HG03521 (cell line): ENCODE data around the gene TMEM198.

Experiments used
- ATAC-seq: cut with Tn5 transposase; IDR thresholded peaks from one replicate; pipeline ENCODE4 v1.9.1; 2021; ENCODE audit warnings: mild to moderate bottlenecking, moderate library complexity; ENCODE audit not compliant: unreplicated experiment

TMEM198 gene

DNA sequence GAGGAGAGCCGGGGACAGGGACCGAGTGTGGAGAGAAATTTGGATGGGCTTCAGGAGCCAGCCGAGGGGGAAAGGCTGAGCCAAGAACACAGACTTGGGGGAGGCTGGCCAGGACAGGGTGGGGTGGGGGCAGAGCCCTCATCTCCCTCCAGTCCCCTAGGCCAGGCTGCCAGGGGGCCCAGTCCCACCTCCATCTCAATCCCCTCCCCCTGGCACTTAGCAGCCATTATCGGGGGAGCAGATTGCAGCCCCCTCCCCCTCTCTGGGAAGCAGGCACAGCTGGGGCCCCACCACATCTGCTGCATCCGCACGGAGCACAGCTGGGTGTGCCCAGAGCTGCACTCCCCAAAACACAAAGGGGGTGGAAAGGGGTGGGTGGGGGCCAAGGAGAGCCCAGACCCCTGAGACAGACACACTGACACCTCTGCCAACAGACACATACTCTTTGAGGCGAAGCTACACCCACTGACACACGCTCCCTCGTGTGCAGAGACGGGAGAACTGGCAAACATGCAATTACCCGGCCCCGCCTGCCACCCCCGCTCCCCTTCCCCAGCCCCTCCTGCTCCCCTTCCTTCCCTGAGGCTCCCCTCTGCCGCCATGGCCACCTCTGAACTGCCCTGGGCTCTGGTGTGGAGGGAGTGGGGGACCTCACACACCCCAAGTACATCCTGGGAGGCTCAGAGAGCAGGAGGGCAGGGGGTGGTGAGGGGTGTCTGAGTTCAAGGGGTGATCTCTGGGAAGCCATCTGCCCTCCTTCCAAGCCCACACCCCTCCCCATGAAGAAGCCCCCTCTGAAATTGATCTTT lies 34.7 kb upstream of the TMEM198 start:
- no peak for ATAC-seq

DNA sequence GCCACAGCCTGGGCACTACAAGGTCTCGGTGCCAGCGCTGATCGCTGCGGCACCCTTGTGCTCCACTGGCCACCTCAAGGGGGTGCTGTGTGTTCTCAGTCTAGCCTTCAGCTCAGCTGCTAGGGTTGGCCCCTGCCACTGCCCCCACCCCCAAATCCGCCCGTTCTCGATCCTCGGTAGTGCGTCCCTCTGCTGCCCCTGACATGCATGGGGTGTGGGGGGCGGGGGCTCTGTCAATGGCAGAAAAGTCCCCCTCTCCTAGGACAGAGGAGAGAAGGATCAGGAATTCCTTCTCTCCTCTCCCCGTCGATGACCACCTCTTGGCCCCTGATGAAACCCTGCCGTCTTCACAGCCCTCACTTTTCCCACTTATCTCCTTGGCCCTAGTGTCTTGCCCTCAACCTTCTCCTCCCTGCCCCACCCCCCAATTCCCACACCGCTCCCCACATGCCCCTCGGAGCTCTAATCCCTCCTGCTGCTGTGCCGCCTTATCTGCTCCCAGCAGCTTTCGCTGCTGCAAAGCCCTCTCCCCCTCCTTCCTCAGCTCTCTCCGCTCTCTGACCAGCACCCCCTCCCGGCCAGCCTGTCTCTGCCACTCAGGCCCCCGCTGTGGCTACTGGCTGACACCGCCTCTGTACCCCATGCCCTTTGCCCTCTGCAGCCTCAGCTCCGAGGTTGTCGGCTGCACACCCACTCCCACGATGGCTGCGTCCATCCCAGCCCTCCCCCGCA lies 33.9 kb upstream of the TMEM198 start:
- ATAC-seq = no peak

DNA sequence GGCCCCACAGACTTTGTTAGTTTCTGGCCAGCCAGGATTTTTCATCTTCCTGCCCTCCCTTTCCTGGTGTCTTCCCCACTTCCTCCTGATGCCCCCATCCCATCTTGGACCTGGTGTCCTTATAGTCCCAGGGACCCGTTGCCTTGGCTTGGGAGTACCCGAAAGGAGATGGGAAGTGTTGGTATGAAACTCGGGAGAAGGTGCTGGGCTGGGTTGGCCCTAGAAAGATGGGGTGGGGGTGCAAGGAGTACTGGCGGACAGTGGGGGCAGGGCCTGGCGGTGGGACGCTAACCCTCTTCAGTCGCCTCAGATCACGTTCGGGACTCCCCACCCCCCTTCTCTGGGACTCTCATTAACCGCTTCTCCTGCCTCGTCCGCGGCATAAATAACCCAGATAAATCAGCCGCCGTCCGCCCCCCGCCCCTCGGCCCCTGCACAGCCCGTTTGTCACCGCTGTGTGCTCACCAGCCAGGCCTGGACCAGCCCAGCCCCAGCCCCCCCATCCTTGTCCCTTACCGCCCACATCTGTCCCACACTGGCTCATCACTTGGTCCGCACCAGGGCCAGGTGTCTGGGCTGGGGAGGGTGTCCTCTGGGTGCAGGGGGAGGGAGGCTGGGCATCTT lies 33.2 kb upstream of the TMEM198 start:
- ATAC-seq = no peak

DNA sequence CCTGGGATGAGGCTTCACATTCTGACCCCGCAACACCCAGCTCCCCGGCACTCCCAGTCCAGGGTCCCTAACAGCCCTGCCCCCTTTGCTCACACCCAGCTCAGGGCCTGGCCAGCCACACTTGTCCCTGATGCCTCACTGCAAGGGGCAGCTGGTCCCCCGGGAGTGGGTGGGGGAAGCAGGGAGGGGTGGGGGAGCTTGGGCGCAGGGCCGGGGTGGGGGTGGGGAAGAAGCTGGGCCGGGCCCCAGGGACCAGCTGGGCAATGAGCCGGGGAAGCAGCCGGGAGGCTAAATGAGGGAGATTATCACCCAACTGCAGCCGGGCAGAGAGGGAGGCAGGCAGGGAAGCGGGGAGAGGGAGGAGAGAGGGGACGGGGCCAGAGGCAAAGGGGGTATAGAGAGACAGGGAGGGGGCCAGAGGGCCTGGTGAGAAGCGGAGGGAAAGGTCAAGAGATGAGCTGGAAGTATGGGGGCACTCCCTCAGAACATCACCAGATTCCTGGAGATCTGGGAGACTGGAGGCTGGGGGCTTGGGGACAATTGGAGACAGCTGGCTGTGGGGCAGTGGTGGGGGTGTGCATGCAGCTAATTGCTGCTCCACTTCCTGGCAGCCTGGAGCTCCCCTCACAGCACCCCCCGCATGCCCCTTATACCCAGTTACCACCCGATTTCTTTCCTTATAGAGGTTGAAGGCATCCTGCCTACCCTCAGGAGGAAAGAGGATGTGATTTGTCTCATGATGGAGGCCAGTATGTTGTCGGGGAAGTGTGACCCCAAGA lies 32.1 kb upstream of the TMEM198 start:
- no peak for ATAC-seq

DNA sequence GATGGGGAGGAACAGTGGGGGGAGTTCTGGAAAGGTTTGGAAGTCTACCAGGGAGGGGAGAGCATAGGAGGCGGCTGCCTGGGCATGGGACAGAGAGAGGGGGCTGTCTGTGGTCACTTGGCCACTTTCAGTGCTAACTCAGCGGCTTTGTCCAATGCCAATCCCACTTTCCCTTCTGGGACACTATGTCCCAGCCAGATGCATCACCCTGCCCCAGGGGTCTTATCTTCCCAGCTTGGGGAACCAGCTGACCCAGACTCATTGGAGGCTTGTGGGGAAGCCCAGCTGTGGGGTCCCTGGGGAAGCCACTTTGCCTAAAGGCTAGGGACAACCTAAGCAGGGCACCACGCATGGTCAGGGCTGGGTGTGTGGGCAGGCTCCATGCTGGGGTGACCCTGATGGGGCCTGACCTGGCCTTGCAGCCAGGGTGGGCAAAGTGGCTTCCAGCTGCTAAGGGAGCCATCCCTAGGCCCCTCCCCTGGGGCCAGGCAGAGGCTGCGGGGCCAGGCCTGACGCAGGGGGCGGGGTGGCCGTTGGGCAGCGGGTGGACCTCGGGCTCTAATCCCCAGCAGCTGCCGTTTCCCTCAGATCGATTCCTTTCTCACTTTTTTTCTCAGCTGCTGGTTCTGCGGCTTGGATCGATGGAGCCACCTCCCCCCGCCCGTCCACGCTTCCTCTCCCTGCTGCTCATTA lies 31.2 kb upstream of the TMEM198 start:
- no peak for ATAC-seq

DNA sequence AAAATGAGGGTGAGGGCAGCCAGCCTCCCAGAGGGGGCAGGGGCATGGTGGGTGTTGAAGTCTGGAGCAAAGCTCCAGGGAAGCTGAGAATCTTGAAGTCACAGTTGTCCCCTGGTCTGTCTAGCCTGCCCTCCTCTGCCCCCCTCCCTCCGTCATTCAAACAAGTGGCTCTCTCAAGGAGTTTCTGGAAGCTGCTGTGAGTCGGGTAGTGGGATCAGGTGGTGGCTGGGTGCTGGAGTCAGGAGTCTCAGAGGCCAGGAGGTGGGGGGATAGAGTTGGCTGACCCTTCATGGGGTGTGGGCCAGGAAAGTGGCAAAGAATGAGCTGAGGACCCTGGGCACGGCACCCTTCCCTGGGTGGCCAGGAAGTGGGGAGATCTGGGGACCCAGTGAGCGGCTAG lies 30.0 kb upstream of the TMEM198 start:
- ATAC-seq = no peak

DNA sequence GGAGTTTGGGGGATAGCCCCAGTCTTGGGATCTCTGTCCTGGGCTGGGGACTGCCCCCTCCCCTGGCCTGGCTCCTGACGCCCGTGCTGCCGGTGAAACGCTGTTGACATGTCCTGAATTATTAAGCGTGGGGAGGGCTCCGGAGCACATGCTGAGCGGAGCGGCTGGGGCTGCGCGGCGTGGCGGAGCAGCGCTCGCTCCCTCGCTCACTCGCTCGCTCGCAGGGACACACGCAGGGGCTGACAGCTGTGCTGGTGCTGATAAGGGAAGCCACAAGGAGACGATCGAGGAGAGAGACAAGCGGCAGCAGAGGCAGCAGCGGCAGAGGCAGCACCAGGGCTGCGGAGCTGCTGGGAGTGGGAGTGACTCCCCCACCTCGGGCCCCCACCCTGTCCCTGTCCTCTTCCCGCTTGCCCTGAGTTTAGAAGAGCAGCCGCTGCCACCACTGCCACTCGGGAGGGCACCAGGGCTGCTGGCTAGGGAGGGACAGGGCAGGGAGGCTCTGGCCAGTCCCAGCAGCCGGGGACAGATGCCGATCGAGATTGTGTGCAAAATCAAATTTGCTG lies 29.5 kb upstream of the TMEM198 start, which contains the start of gene ASIC4:
Gene ASIC4 (plus strand): TSS at position 287 of the 566 bp plus-strand sequence. CDS start 243 bp downstream, at position 530.
- no peak for ATAC-seq

DNA sequence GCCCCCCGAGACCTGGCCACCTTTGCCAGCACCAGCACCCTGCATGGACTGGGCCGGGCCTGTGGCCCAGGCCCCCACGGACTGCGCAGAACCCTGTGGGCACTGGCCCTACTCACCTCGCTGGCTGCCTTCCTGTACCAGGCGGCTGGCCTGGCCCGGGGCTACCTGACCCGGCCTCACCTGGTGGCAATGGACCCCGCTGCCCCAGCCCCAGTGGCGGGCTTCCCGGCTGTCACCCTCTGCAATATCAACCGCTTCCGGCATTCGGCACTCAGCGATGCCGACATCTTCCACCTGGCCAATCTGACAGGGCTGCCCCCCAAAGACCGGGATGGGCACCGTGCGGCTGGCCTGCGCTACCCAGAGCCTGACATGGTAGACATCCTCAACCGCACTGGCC lies 29.0 kb upstream of the TMEM198 start:
- ATAC-seq = no peak

DNA sequence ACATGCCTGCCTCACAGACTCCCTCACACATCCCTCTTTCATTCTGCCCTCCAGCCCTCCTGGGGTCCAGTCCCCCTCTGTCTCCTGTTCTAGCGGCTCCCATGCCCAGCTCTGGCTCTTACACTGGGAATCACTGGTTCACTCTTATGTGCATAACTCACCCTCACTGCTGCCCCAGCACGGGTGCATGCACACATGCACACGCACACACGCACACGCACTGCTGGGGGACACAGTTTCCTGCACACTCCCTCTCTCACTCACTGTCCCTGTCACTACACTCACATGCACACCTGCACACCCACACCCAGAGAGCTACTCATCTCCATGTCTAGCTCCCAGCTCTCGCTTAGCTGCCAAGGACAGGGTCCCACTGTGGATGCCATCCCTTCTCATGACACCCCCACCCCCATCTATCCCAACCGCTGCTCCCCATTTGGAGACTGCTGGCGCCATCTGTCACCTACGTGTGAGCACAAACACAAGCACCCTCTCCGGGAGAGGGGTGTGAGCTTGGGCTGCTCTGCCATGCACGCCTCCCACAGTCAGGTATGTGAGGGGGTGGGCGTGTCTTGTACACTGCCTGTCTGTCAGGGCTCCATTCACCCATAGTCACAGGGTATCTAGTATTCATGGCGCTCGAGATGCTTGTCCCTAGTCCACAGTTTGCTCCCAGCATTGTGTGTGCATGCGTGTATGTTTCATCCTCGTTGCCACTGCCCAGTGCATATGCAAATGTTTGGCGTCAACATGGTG lies 27.8 kb upstream of the TMEM198 start:
- no peak for ATAC-seq

DNA sequence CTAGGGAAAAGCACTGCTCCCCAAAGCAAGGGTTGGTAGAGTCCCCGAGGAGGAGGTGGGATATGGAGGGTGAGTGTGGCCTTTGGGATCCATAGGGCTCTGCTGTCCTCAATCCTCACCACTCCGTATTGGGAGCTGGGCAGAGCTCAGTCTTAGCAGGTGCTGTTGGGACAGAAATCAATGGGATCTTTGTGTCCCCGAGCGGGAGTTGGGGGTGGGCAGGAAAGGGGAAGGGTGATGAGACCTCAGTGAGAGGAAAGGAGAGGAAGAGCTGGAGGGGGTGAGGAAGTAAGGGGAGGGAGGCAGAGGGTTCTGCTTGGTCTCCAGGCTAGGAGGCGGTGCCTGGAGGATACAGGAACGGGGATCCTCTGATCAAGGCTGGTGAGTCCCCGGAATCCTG lies 26.9 kb upstream of the TMEM198 start:
- ATAC-seq = no peak

DNA sequence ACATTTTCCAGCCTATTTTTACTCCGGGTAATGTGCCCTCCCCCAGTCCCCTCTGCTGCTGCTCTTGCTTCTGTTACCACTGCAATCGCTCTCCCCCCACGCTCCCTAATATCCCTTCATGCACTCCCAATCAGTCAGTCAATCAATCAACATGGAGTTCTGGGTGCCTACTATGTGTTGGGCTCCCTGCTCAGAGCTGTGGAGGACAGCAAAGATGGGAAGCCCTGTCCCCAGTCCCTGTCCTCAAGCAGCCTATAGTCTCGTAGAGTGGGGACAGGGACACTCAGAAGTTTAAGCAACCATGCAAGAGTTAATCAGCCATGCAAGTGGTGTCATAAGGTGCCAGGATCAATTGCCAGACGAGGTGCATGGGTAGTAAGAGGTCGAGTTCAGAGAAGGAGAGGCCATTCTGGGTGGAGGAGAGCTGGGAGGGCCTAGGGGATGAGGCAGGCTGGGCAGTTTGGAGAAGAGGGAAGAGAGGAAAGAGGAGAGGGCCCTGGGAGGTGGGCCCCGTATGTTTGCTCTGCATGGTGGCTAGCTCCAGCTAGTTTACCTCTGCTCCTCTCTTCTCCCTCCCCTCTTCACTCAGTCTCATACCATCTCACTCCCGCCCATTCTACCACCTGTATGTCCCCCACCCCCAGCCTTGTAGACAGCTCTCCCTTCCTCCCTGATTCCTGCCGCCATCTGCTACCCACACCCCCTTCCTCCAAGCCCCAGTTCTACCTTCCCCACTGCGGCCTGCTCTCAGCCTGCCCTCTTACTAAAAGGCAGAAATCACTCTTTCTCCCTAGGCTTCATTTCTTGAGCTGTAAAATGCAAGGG lies 25.7 kb upstream of the TMEM198 start:
- ATAC-seq = no peak

DNA sequence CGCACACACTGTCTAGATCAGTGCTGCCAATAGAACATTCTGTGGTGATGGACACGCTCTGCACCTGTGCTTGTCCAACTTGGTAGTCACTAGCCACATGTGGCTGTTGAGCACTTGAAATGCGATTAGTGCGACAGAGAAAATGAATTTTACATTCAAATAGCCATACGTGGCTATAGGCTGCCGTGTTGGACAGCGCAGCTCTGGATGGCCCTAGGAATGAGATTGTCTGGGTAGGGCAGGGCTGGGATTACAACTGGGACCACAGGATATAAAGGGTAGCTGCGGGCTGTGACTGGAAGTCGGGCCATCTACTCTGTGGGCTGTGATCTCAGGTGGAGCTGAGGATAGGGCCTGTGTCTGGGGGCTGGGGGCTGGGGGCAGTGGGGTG lies 24.3 kb upstream of the TMEM198 start:
- no peak for ATAC-seq

DNA sequence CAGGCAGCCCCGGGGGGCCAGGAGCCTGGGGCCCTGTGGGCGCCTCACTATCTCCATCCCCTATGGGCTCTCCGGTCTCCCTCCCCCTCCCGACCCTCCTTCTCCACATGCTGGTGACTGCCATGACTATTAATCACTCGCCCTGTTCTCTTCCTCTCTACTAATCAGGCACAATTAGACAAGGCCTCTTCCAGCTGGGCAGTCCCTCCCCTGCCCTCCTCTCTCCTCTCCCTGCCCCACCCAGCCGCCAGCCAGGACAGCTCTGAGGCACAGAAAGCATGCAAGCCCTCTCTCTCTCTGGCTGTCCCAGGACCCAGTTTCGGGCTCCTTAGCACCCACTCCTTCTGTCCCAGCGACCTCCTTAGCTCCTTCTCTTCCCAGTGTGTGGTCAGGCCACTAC lies 23.7 kb upstream of the TMEM198 start:
- ATAC-seq = no peak

DNA sequence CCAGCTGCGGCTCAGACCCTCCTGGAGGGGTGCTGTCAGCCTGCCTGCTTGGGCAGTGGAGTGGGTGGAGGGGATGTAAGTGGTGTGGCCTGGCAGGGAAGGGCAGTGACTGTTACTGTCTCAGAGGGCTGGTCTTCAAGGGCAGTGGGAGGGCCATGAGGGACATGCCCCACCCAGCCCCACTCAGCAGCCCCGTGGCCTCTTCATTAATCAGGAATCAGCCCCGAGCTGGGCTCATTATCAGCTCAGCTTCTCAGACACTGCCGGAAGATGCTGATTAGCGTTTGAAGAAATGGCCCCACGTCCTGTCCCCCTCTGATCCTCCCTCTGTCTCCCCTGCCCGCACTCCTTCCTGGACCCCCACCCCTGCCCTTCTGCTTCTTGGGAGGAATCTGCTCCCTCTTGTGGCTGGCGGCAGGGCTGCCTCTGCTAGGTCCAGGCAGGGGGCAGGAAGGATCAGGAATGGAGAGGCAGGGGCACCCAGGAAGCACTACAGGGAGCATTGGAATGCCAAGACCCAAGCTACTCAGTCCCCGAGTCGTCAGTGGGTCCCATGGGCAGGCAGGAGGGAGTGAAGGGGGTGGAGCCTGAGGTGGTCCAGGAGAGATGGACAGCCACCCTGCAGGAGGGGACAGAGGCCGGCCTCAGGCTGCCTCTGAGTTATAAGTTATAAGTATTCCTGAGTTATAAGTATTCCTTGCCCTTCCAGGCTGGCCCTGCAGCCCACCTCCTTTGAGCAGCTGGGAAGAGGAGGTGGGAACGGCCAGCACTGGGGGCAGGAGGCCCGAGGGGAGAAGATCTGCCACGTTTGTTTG lies 22.6 kb upstream of the TMEM198 start:
- no peak for ATAC-seq

DNA sequence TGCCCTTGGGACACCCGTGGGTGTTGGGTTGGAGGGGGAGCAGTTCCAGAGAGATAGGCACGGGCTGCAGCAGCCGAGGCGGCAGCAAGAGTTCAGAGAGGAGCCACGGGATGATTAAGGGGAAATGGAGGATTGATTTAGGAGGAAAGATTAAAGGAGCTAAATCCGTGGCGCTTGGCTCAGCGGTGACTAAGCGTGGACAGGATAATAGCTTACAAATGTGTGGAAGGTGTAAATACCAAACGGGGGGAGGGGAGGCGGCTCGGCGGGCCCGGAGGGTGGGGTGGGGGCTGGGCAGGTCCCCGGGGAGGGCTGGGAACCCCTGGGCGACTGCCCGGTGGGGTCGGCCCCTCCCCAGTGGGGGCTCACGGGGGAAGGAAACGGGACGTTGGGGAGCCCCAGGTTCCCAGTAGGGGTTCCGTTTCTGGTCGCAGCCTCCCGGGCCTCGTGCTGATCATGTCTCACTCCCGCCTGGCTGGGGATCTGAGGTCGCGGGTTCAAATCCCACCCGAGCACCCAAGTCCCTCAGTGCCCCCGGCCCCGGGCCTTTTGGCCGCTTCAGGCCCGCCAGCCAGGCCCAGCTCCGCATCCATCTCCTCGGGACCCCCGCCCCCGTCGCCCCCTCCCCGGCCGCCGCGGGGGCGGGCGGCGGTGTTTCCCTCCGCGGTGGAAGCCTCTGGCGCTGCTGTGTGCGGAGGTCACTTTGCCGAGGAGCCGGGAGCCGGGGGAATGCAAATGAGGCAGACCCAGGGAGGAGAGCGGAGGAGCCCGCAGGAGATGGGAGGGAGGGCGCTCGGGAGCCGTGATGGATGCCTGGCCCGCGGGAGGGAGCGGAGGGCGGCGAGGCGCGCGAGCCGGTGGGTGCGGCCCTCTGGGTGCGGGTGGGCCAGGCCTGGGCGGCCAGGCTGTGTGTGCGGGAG lies 21.5 kb upstream of the TMEM198 start:
- ATAC-seq = no peak

DNA sequence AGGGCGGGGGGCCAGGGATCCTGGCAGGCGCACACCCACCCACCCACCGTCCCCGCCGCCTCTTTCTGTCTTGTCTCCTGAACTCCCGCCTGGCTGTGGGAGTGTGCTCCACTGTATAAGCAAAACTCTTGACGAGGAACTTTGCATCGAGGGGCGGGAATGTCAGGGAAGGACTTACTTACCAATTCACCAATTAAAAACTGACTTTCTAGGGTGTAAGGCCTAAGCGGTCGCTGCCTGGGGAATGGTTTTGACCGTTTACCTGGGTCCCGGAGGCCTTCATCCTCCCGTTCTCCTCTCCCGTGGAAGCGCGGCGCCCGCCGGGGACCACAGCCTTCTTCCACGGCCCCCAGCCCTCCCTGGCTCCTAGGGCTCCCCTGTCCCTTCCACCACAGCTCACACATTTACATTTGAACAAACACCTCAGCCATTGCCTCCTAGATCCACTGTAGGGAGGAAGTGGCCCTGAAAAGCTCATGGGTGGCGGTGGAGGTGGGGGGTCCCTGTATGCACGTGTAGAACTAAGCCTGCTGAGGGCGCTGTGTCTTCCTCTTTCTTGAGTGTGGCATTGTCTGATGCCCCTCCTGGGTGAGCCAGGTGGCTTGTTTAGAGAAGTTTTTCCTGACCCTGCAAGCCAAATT lies 20.7 kb upstream of the TMEM198 start:
- no peak for ATAC-seq
